Ovary (tissue), 3 donors: ENCODE measurements around the gene CAB39L.

Experiments
- EP300 ChIP-seq: sonication (generic); formaldehyde crosslinking; IDR thresholded peaks from one replicate; pipeline ENCODE4 v1.6.1; 2017; ENCODE audit warnings: antibody characterized with exemption
- POLR2A ChIP-seq: fragments of 450-650 bp; IDR thresholded peaks from one replicate; pipeline ENCODE4 v1.6.1; 2017; ENCODE audit warnings: antibody characterized with exemption, mild to moderate bottlenecking, moderate library complexity
- TF ChIP-seq, protein P1 (sequence below), 3 donors: fragments of 450-650 bp in 2 of 3; fragments of 200-600 bp in 1 of 3; IDR thresholded peaks; one replicate each; pipeline versions ENCODE4 v1.5.1 to v1.8.0; 2016 to 2022; ENCODE audit warnings: antibody characterized with exemption in 3 of 3, mild to moderate bottlenecking in 1 of 3
- donor health status: DM: no; HTN: no; CAD: no.

GRCh38 chr13:49403996-49404702, 39.7 kb downstream of the CAB39L start:
- no peak for TF ChIP-seq POLR2A
- TF ChIP-seq, protein P1, sequence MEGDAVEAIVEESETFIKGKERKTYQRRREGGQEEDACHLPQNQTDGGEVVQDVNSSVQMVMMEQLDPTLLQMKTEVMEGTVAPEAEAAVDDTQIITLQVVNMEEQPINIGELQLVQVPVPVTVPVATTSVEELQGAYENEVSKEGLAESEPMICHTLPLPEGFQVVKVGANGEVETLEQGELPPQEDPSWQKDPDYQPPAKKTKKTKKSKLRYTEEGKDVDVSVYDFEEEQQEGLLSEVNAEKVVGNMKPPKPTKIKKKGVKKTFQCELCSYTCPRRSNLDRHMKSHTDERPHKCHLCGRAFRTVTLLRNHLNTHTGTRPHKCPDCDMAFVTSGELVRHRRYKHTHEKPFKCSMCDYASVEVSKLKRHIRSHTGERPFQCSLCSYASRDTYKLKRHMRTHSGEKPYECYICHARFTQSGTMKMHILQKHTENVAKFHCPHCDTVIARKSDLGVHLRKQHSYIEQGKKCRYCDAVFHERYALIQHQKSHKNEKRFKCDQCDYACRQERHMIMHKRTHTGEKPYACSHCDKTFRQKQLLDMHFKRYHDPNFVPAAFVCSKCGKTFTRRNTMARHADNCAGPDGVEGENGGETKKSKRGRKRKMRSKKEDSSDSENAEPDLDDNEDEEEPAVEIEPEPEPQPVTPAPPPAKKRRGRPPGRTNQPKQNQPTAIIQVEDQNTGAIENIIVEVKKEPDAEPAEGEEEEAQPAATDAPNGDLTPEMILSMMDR (IDR thresholded peaks at IDR 0.05): no peak
- TF ChIP-seq EP300: no peak
